K562 (cell line): ENCODE measurements around the gene ABCA13. TPM values are rescaled to one million over a fixed set of nuclear protein-coding genes. Genes with fewer than 3 reads are reported as not detected.
A peak's percentile ranks its signal among the peaks of the same experiment; 100 is the strongest.
"Not testable (repeated sequence)": the region's sequence is repeated elsewhere in the genome, so short reads cannot be mapped to it uniquely, and the experiment has no call there.

Experiments used
- ATAC-seq: fragments of 200-7000 bp; cut with Tn5 transposase; 3 replicates; pipeline ENCODE4 v1.9.1; 2020; ENCODE audit warnings: moderate library complexity
- BruUV-seq: library from RNA; stranded (reverse); fragments of 400-500 nt; replicated peaks from 2 replicates; lab custom pipeline; 2021; lab: Mats Ljungman, UMichigan
- CTCF ChIA-PET: fragments of 300-600 bp; formaldehyde crosslinking; extraction: SDS; loops from one replicate; lab custom pipeline; 2021; ENCODE audit warnings: low intra/inter-chr PET ratio; lab: Yijun Ruan, JAX
- POLR2A ChIA-PET: fragments of 300-600, 350-650 bp; sonication (Branson Sonifier 250); formaldehyde crosslinking; extraction: SDS; loops from one replicate; lab custom pipeline; 2021; ENCODE audit warnings: antibody characterized with exemption, inconsistent platforms; lab: Yijun Ruan, JAX
- DNase-seq, 4 experiments: peaks; one replicate each; pipeline versions ENCODE4 v3.0.0 to v3.0.0-alpha.2; 2011 to 2018; ENCODE audit warnings: low spot score in 3 of 4, mixed read lengths in 3 of 4; ENCODE audit errors: extremely low read depth in 1 of 4
- FAIRE-seq: peaks from 2 replicates; lab custom pipeline; 2011; peaks lifted over from hg19 to GRCh38; lab: Jason Lieb, UNC
- H2AFZ ChIP-seq: 2 replicates; pipeline ENCODE4 v1.6.0; 2011; ENCODE audit warnings: low read depth, low read length, control low read depth, inconsistent platforms
- H3K27ac ChIP-seq: fragments of 200-600 bp; 3 replicates; pipeline ENCODE4 v1.8.0; 2011; ENCODE audit warnings: low read depth, mild to moderate bottlenecking, control low read depth, inconsistent platforms, low read length, moderate library complexity, mixed read lengths; ENCODE audit errors: extremely low read depth
- H3K27me3 ChIP-seq, 2 experiments: fragments of 300-600 bp in 1 of 2; 2 replicates in 1 of 2; 3 replicates in 1 of 2; pipeline versions ENCODE4 v1.6.0 to v1.8.0; 2011; ENCODE audit warnings: inconsistent platforms in 2 of 2, low read length in 2 of 2, mild to moderate bottlenecking in 1 of 2, mixed read lengths in 1 of 2, moderate library complexity in 1 of 2; ENCODE audit not compliant: control insufficient read depth in 2 of 2, insufficient read depth in 2 of 2
- H3K36me3 ChIP-seq: fragments of 300-600 bp; 3 replicates; pipeline ENCODE4 v1.8.0; 2011; ENCODE audit warnings: mild to moderate bottlenecking, low read length, inconsistent platforms; ENCODE audit not compliant: control insufficient read depth, insufficient read depth
- H3K4me1 ChIP-seq, 2 experiments: fragments of 200-600 bp in 1 of 2; replicated peaks in 1 of 2; 2 replicates in 1 of 2; 3 replicates in 1 of 2; pipeline versions ENCODE4 v1.5.1 to v1.8.0; 2011; ENCODE audit warnings: inconsistent platforms in 2 of 2, low read length in 2 of 2, mild to moderate bottlenecking in 1 of 2, mixed read lengths in 1 of 2, moderate library complexity in 1 of 2; ENCODE audit not compliant: control insufficient read depth in 2 of 2, insufficient read depth in 2 of 2
- H3K4me2 ChIP-seq: 2 replicates; pipeline ENCODE4 v1.6.1; 2011; ENCODE audit warnings: low read length, control low read depth, inconsistent platforms, mixed read lengths; ENCODE audit not compliant: insufficient read depth
- H3K4me3 ChIP-seq: fragments of 200-600 bp; sonication (generic), shearing (Covaris generic); 2 replicates; pipeline ENCODE4 v1.5.1; 2016; ENCODE audit warnings: control low read depth, inconsistent platforms
- H3K79me2 ChIP-seq: fragments of 200-600 bp; 3 replicates; pipeline ENCODE4 v1.8.0; 2011; ENCODE audit warnings: low read length, inconsistent platforms; ENCODE audit not compliant: control insufficient read depth, insufficient read depth
- H3K9ac ChIP-seq, 2 experiments: 2 replicates each; pipeline versions ENCODE4 v1.6.0 to v1.6.1; 2011; ENCODE audit warnings: low read depth in 2 of 2, low read length in 2 of 2, control low read depth in 1 of 2, inconsistent platforms in 1 of 2, mild to moderate bottlenecking in 1 of 2, mixed read lengths in 1 of 2; ENCODE audit not compliant: insufficient read depth in 1 of 2
- H3K9me1 ChIP-seq: one replicate; pipeline ENCODE4 v1.6.0; 2011; ENCODE audit warnings: inconsistent platforms, mild to moderate bottlenecking, low read length, moderate library complexity; ENCODE audit not compliant: control insufficient read depth, insufficient read depth
- H3K9me3 ChIP-seq: replicated peaks from 2 replicates; pipeline ENCODE4 v1.5.1; 2011; ENCODE audit warnings: low read depth, low read length, inconsistent platforms; ENCODE audit not compliant: control insufficient read depth, insufficient read depth
- H4K20me1 ChIP-seq: replicated peaks from 2 replicates; pipeline ENCODE4 v1.6.1; 2011; ENCODE audit warnings: low read length, inconsistent platforms, mixed read lengths; ENCODE audit not compliant: control insufficient read depth, insufficient read depth
- ARID1B ChIP-seq: fragments of 450-650 bp; IDR thresholded peaks from 2 replicates; pipeline ENCODE4 v1.6.1; 2016; ENCODE audit warnings: antibody characterized with exemption, mild to moderate bottlenecking, inconsistent platforms
- ATF1 ChIP-seq, 2 experiments: fragments of 450-650 bp in 1 of 2; IDR thresholded peaks; 2 replicates each; pipeline ENCODE4 v1.6.1; 2016; ENCODE audit warnings: missing compliant biosample characterization in 1 of 2, missing genetic modification characterization in 1 of 2
- C11orf30 ChIP-seq: fragments of 450-650 bp; IDR thresholded peaks from 2 replicates; pipeline ENCODE4 v1.6.1; 2016; ENCODE audit warnings: low read depth, mild to moderate bottlenecking
- CXXC5 ChIP-seq: fragments of 250-450 bp; sonication (Bioruptor Pico); IDR thresholded peaks from 2 replicates; pipeline ENCODE4 v1.8.0; 2022; ENCODE audit warnings: inconsistent platforms, mild to moderate bottlenecking, moderate library complexity
- NFE2 ChIP-seq: IDR thresholded peaks from 2 replicates; pipeline ENCODE4 v1.6.1; 2014; ENCODE audit warnings: antibody characterized with exemption, low read depth
- RFX1 ChIP-seq: fragments of 450-650 bp; IDR thresholded peaks from 2 replicates; pipeline ENCODE4 v1.6.1; 2016; ENCODE audit warnings: mild to moderate bottlenecking, moderate library complexity
- SOX6 ChIP-seq: fragments of 450-650 bp; IDR thresholded peaks from 2 replicates; pipeline ENCODE4 v1.6.1; 2014; ENCODE audit warnings: mild to moderate bottlenecking
- WGBS: fragments of 100-300 bp; shearing (Covaris generic); methylation state at CpG from one replicate; pipeline ENCODE4 v1.1.6; 2016; ENCODE audit warnings: low coverage, mixed read lengths; ENCODE audit not compliant: insufficient coverage; ENCODE audit errors: missing lambda C conversion rate; 5-methylcytosine and 5-hydroxymethylcytosine counted together
- in situ Hi-C: fragments of 300-500 bp; cut with MboI; formaldehyde crosslinking; loops from 4 replicates; pipeline ENCODE4 v1.15.0; 2018; ENCODE audit warnings: inconsistent platforms, mixed read lengths
- intact Hi-C: fragments of 100-400 bp; cut with micrococcal nuclease; formaldehyde crosslinking; loops from 2 replicates; pipeline ENCODE4 v1.14.2; 2022
- polyA plus RNA-seq, 8 experiments: library from polyadenylated mRNA; depleted of rRNA in 4 of 8; stranded (reverse) in 5 of 8; unstranded in 3 of 8; fragments of >200 nt; fragmentation: Nextera tagmentation in 2 of 8; fragmentation: Illumina TruSeq in 1 of 8; extraction: Ambion mirVana in 2 of 8; extraction: Trizol in 1 of 8; gene quantifications; 2 replicates each; pipeline versions ENCODE4 v1.2.1 to v1.2.3, GENCODE V29; 2011 to 2014; ENCODE audit warnings: inconsistent platforms in 1 of 8, missing spikeins in 1 of 8
- total RNA-seq, 7 experiments: library from RNA; depleted of rRNA in 6 of 7; stranded (reverse); fragments of >200 nt in 6 of 7; fragmentation: Illumina TruSeq in 2 of 7; extraction: Trizol in 2 of 7; gene quantifications; 2 replicates each; pipeline versions ENCODE4 v1.2.1 to v1.2.3, GENCODE V29; 2011 to 2021; ENCODE audit warnings: low replicate concordance in 1 of 7

The ABCA13 gene
- total and polyA plus RNA-seq, 9 of the 15 experiments (the other 6 are each of a cell fraction or from before 2014, with no cell fraction given): 0.14 to 1.5 (median 0.38) TPM

- no peak for TF ChIP-seq ATF1 (CRISPR knock-in tag; IDR thresholded peaks at IDR 0.05)
- TF ChIP-seq ATF1 (tag; IDR thresholded peaks at IDR 0.05): peak; percentile 42; the same call in 1 of the 2 replicates
Measured at GRCh38 chr7:48193421-48193820, 22.2 kb downstream of the ABCA13 start (continued).

DNA sequence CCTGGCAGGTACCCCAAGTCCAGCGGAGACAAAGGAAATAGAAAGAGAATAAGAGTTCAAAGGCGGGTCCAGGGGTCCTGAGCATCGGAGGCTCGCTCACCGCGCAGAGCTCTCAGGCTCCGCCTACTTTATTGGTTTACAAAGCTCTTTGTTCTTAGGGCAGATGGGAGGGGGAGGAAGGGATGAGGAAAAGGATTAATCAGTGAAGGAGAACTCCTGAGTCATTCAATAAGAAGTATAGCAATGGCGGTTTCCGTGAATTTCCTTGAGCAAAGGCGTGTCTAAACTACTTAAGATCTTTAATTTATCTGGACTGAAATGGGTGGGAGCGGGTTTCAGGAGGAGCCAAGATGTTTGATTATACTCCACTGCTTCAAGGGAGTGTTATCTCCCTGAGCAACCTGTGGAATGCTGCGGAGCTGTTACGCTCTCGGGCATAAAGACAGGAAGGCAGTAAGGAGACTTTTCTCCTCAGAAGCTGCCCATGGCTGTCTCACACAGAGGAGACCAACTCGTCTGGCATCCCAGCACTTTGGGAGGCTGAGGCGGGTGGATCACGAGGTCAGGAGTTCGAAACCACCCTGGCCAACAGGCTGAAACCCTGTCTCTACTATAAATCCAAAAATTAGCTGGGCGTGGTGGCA lies 29.8 kb downstream of the ABCA13 start:
- in situ Hi-C loops, H3K4me1 ChIP-seq: not testable (repeated sequence)

GRCh38 chr7:48202916-48203315 lies 31.7 kb downstream of the ABCA13 start:
- WGBS: 0% methylated on average over 1 of the region's 41 CpGs
- H3K9me1 ChIP-seq, BruUV-seq, H3K79me2 ChIP-seq, H3K27me3 ChIP-seq, H3K4me2 ChIP-seq, ATAC-seq, H3K9me3 ChIP-seq, DNase-seq, in situ Hi-C loops, H4K20me1 ChIP-seq, CTCF ChIA-PET, FAIRE-seq, H3K9ac ChIP-seq, H2AFZ ChIP-seq, intact Hi-C loops, H3K36me3 ChIP-seq, H3K4me3 ChIP-seq, H3K27ac ChIP-seq, H3K4me1 ChIP-seq: not testable (repeated sequence)
- POLR2A ChIA-PET: interaction anchor here (0.6 kb wide), 1 partner anchor 405 kb away, joined by 3 read pairs; no protein-coding TSS in a partner anchor

More for the DNA sequence above, 29.8 kb downstream of the ABCA13 start:
- H3K36me3 ChIP-seq, H3K79me2 ChIP-seq, H3K9me1 ChIP-seq, intact Hi-C loops, H3K27me3 ChIP-seq, BruUV-seq, H3K27ac ChIP-seq, FAIRE-seq, H3K9me3 ChIP-seq, H4K20me1 ChIP-seq, CTCF ChIA-PET, H3K4me3 ChIP-seq: not testable (repeated sequence)
- WGBS: under 1% methylated on average over 19 of the region's 19 CpGs
- peak; percentile 69 for ATAC-seq
- Histone ChIP-seq H3K4me2 (peak overlapping the region; percentile 18; the same call in 1 of the 2 replicates), H3K9ac (peak overlapping the region in 1 of 2 experiments; percentile 17; a peak in 1 of 4 replicates), H2AFZ (peak overlapping the region; percentile 59; the same call in 1 of the 2 replicates)
- TF ChIP-seq RFX1 (peak; percentile 17; the same call in 1 of the 2 replicates), CXXC5 (CRISPR knock-in tag) (peak; percentile 21; the same call in 1 of the 2 replicates), C11orf30 (0 out of 2 replicates have a peak, but pooled peaks have one; percentile 24), NFE2 (peak; percentile 43; the same call in 1 of the 2 replicates), SOX6 (peak; percentile 52; the same call in 1 of the 2 replicates), ARID1B (peak; percentile 45)
- POLR2A ChIA-PET: interaction anchor here (0.9 kb wide), 2 partner anchors 10 to 25 kb away, joined by 3 read pairs; no protein-coding TSS in a partner anchor
- peak in 2 of 4 experiments; percentile 11 to 19 for DNase-seq
